ENCODE results near the gene ACOXL. TPM values are rescaled to one million over a fixed set of nuclear protein-coding genes. Genes with fewer than 3 reads are reported as not detected.

ACOXL gene
- total RNA-seq, 4 donors from 2014 or later = not detected

GRCh38 chr2:110847651-110848050 is 115.3 kb downstream of the ACOXL start:
- Histone ChIP-seq H3K9me3 (no peaks in the 10 kb centered on the region), H3K27ac (no peak overlapping the region), H3K36me3 (no peaks in the 10 kb centered on the region), H3K4me3 (no peak overlapping the region), H3K27me3 (no peaks in the 10 kb centered on the region), H3K4me1 (no peaks in the 10 kb centered on the region)
- TF ChIP-seq CTCF (IDR thresholded peaks at IDR 0.05) = no peak
- no peak for TF ChIP-seq POLR2A (IDR thresholded peaks at IDR 0.05)
- DNase-seq = no peak

- Histone ChIP-seq H3K4me3 (no peak overlapping the region), H3K9me3 (no peaks in the 10 kb centered on the region), H3K27me3 (no peaks in the 10 kb centered on the region), H3K4me1 (no peaks in the 10 kb centered on the region), H3K27ac (no peak overlapping the region), H3K36me3 (no peaks in the 10 kb centered on the region)
- TF ChIP-seq POLR2A (IDR thresholded peaks at IDR 0.05) (no peak), CTCF (IDR thresholded peaks at IDR 0.05) (no peak)
- DNase-seq = no peak
Observed at GRCh38 chr2:110848071-110848470, 115.7 kb downstream of the ACOXL start.

DNA sequence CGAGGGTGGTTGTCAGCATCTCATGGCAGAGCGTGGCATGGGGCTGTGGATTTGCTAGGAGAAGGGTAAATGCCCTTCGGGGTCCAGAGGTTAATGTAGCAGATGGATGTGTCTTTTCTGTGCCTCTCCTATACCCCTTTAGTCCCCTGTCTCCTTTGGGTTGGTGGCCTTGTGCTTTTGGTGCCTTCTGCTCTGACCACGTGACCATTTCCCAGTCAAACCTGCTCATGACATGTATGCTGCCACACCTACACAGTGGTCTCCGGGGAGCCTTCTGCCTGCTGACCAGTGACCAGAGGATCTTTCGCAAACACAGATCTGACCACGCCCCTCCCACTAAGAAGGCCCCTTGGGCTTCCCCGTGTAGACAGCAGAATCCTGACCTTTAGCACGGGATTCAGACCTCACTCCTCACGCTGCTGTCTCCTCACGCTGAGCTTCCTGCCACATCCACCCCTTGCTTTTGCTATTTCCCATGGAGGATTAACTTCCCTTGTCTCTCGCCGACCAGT is 116.2 kb downstream of the ACOXL start:
- no peak for TF ChIP-seq CTCF (IDR thresholded peaks at IDR 0.05)
- TF ChIP-seq POLR2A (IDR thresholded peaks at IDR 0.05) = no peak
- Histone ChIP-seq H3K4me3 (no peak overlapping the region), H3K4me1 (no peaks in the 10 kb centered on the region), H3K36me3 (no peaks in the 10 kb centered on the region), H3K9me3 (no peaks in the 10 kb centered on the region), H3K27ac (no peak overlapping the region), H3K27me3 (no peaks in the 10 kb centered on the region)
- DNase-seq = no peak

DNA sequence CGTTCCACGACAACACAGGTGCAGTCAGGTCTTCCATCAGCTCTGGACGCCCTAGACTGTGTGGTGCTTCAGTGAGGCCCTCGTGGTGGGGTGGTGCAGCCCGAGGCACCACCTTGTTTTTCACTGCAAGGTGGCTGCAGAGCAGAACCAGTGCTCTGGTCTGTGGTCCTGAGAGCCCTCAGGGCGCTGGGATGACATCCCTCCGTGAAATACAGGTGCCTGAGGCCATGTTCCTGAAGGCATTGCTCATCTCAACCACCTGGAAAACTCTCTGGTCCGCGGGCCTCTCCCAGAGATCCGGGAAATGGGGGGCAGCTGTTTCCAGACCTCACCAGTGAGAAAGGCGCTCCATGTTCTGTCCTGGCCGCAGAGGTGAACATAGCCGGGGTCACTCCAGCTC is 119.2 kb downstream of the ACOXL start:
- H3K4me3 ChIP-seq = no peak overlapping the region
- no peak for DNase-seq
- H3K36me3 ChIP-seq = no peaks in the 10 kb centered on the region
- H3K4me1 ChIP-seq = no peaks in the 10 kb centered on the region
- H3K9me3 ChIP-seq = no peaks in the 10 kb centered on the region
- no peak overlapping the region for H3K27ac ChIP-seq
- TF ChIP-seq CTCF (IDR thresholded peaks at IDR 0.05) (no peak), POLR2A (IDR thresholded peaks at IDR 0.05) (no peak)
- no peaks in the 10 kb centered on the region for H3K27me3 ChIP-seq

DNA sequence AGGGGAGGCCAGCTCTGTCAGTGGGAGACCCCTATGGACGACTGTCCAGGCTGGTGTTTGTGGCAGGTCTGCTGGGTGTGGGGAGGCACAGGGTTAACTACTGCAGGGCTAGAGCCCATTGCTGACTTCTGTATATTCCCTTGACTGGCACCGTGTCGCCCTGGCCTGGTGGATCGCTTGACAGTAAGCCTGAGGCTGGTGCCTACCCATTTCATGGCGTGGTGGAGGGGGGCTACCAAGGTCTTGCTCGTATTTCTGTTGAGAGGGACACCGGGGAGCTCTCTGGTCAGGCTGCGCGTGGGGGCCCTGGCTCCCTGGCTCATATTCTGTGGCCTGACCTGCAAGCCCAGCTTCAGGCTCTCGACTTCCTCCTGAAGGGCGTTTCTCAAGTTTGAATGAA is 119.7 kb downstream of the ACOXL start:
- no peaks in the 10 kb centered on the region for H3K9me3 ChIP-seq
- no peaks in the 10 kb centered on the region for H3K4me1 ChIP-seq
- no peaks in the 10 kb centered on the region for H3K27me3 ChIP-seq
- no peak overlapping the region for H3K4me3 ChIP-seq
- DNase-seq = no peak
- TF ChIP-seq CTCF (IDR thresholded peaks at IDR 0.05) (no peak), POLR2A (IDR thresholded peaks at IDR 0.05) (no peak)
- no peak overlapping the region for H3K27ac ChIP-seq
- no peaks in the 10 kb centered on the region for H3K36me3 ChIP-seq
